OCI-LY7 (cell line): ENCODE data around the gene C1orf198. TPM values are rescaled to one million over a fixed set of nuclear protein-coding genes. Genes with fewer than 3 reads are reported as not detected.

Experiments
- BruUV-seq: library from RNA; stranded (reverse); fragments of 400-500 nt; replicated peaks from 2 replicates; lab custom pipeline; 2021; lab: Mats Ljungman, UMichigan
- CTCF ChIA-PET: fragments of 300-600 bp; sonication (Branson Sonifier 250); formaldehyde crosslinking; loops from one replicate; lab custom pipeline; 2022; ENCODE audit warnings: antibody characterized with exemption; ENCODE audit not compliant: unreplicated experiment; lab: Charles Lee
- POLR2A ChIA-PET: fragments of 300-600 bp; sonication (Branson Sonifier 250); formaldehyde crosslinking; loops from one replicate; lab custom pipeline; 2022; ENCODE audit warnings: antibody characterized with exemption; lab: Charles Lee
- DNase-seq: peaks from one replicate; pipeline ENCODE4 v3.0.0-alpha.2; 2015; ENCODE audit warnings: low spot score
- H2AFZ ChIP-seq: fragments of 200-600 bp; sonication (generic), shearing (Covaris generic); 2 replicates; pipeline ENCODE4 v1.6.1; 2014; ENCODE audit warnings: mild to moderate bottlenecking, antibody characterized with exemption, low read length, moderate library complexity
- H3K27ac ChIP-seq: fragments of 200-600 bp; sonication (generic); 2 replicates; pipeline ENCODE4 v1.5.1; 2014; ENCODE audit warnings: mixed run types, low read depth, mild to moderate bottlenecking, moderate library complexity, low read length, inconsistent platforms; ENCODE audit not compliant: poor library complexity, severe bottlenecking
- H3K36me3 ChIP-seq: fragments of 200-600 bp; sonication (generic); 2 replicates; pipeline ENCODE4 v1.6.1; 2014; ENCODE audit warnings: mild to moderate bottlenecking, antibody characterized with exemption, low read length, moderate library complexity, mixed read lengths; ENCODE audit not compliant: insufficient read depth
- H3K4me1 ChIP-seq: fragments of 200-600 bp; sonication (generic); 2 replicates; pipeline ENCODE4 v1.5.1; 2014; ENCODE audit warnings: mild to moderate bottlenecking, low read length; ENCODE audit not compliant: insufficient read depth, poor library complexity, severe bottlenecking
- H3K4me2 ChIP-seq: fragments of 200-600 bp; sonication (generic); 2 replicates; pipeline ENCODE4 v1.6.1; 2014; ENCODE audit warnings: mild to moderate bottlenecking, low read length
- H3K4me3 ChIP-seq: fragments of 200-600 bp; sonication (generic); 2 replicates; pipeline ENCODE4 v1.5.1; 2014; ENCODE audit warnings: mild to moderate bottlenecking, low read depth, low read length; ENCODE audit not compliant: poor library complexity, severe bottlenecking
- H3K79me2 ChIP-seq: fragments of 200-600 bp; sonication (generic); 2 replicates; pipeline ENCODE4 v1.6.1; 2016; ENCODE audit warnings: low read depth, mild to moderate bottlenecking, low read length, moderate library complexity, mixed read lengths; ENCODE audit not compliant: insufficient read depth
- H3K9me2 ChIP-seq: fragments of 200-600 bp; sonication (generic); 2 replicates; pipeline ENCODE4 v1.6.1; 2016; ENCODE audit warnings: mild to moderate bottlenecking, low read length, mixed read lengths; ENCODE audit not compliant: insufficient read depth
- H3K9me3 ChIP-seq: fragments of 200-600 bp; sonication (generic); 2 replicates; pipeline ENCODE4 v1.6.1; 2014; ENCODE audit warnings: mild to moderate bottlenecking, mixed run types, low read length, mixed read lengths
- H4K20me1 ChIP-seq: fragments of 200-600 bp; sonication (generic); 2 replicates; pipeline ENCODE4 v1.6.1; 2014; ENCODE audit warnings: mild to moderate bottlenecking, antibody characterized with exemption, low read length, moderate library complexity, mixed read lengths; ENCODE audit not compliant: insufficient read depth
- CTCF ChIP-seq: fragments of 200-600 bp; sonication (generic); conservative IDR thresholded peaks from 2 replicates; pipeline ENCODE4 v1.5.1; 2014; ENCODE audit warnings: mild to moderate bottlenecking, antibody characterized with exemption, low read length, moderate library complexity, mixed read lengths
- EZH2phosphoT487 ChIP-seq: fragments of 200-600 bp; sonication (generic); IDR thresholded peaks from 2 replicates; pipeline ENCODE4 v1.6.1; 2018; ENCODE audit warnings: low read depth, borderline replicate concordance, mild to moderate bottlenecking, mixed run types, antibody characterized with exemption, low read length, moderate library complexity, mixed read lengths
- intact Hi-C: fragments of 100-400 bp; cut with micrococcal nuclease; formaldehyde crosslinking; loops from one replicate; pipeline ENCODE4 v1.10.0; 2022; ENCODE audit not compliant: unreplicated experiment
- total RNA-seq, 2 experiments: library from RNA; depleted of rRNA in 1 of 2; stranded (reverse); fragments of >200 nt in 1 of 2; shearing (Covaris generic) in 1 of 2; gene quantifications; 2 replicates each; pipeline ENCODE4 v1.2.3, GENCODE V29; 2014 to 2022

C1orf198 gene
- total RNA-seq, 2 experiments from 2014 or later: 5.7 to 6.5 TPM

- no peak overlapping the region for H3K4me3 ChIP-seq
- no peak for DNase-seq
- H3K79me2 ChIP-seq: no peaks in the 10 kb centered on the region
- peaks cover 13% of the 10 kb centered on the region for H3K4me1 ChIP-seq
- BruUV-seq: no TSS peak
- no peak overlapping the region for H2AFZ ChIP-seq
- H3K9me3 ChIP-seq: no peaks in the 10 kb centered on the region
- H3K36me3 ChIP-seq: no peaks in the 10 kb centered on the region
- H3K9me2 ChIP-seq: no peaks in the 10 kb centered on the region
- intact Hi-C loops: no loop called here
- TF ChIP-seq CTCF (no peak), EZH2phosphoT487 (no peak)
- no peak overlapping the region for H3K27ac ChIP-seq
- POLR2A ChIA-PET: interaction anchor here (0.6 kb wide), 1 partner anchor 311 kb away, joined by 3 read pairs; no protein-coding TSS in a partner anchor
- H3K4me2 ChIP-seq: no peak overlapping the region
- H4K20me1 ChIP-seq: no peaks in the 10 kb centered on the region
- CTCF ChIA-PET: no interaction called here
Observed at GRCh38 chr1:230861970-230862595, 6.2 kb downstream of the C1orf198 start.

GRCh38 chr1:230861489-230861888, 6.8 kb downstream of the C1orf198 start:
- intact Hi-C loops: no loop called here
- Histone ChIP-seq H4K20me1 (no peaks in the 10 kb centered on the region), H3K79me2 (no peaks in the 10 kb centered on the region), H3K27ac (no peak overlapping the region), H3K9me2 (no peaks in the 10 kb centered on the region), H3K9me3 (no peaks in the 10 kb centered on the region), H2AFZ (no peak overlapping the region), H3K36me3 (no peaks in the 10 kb centered on the region), H3K4me1 (peaks cover 12% of the 10 kb centered on the region), H3K4me3 (no peak overlapping the region), H3K4me2 (no peak overlapping the region)
- no TSS peak for BruUV-seq
- no peak for TF ChIP-seq EZH2phosphoT487
- TF ChIP-seq CTCF: 0 out of 2 replicates have a peak, but pooled peaks have one; percentile 18
- POLR2A ChIA-PET: interaction anchor here (0.6 kb wide), 1 partner anchor 311 kb away, joined by 3 read pairs; no protein-coding TSS in a partner anchor
- CTCF ChIA-PET: no interaction called here
- no peak for DNase-seq

GRCh38 chr1:230860617-230861384, 7.5 kb downstream of the C1orf198 start:
- Histone ChIP-seq H3K9me2 (no peaks in the 10 kb centered on the region), H3K36me3 (no peaks in the 10 kb centered on the region), H3K79me2 (no peaks in the 10 kb centered on the region), H4K20me1 (no peaks in the 10 kb centered on the region), H3K9me3 (no peaks in the 10 kb centered on the region), H3K27ac (no peak overlapping the region), H3K4me2 (no peak overlapping the region), H3K4me1 (peaks cover 12% of the 10 kb centered on the region), H2AFZ (no peak overlapping the region), H3K4me3 (no peak overlapping the region)
- TF ChIP-seq EZH2phosphoT487 (no peak), CTCF (0 out of 2 replicates have a peak, but pooled peaks have one; percentile 10)
- BruUV-seq: no TSS peak
- intact Hi-C loops: no loop called here
- ChIA-PET POLR2A (no interaction called here), CTCF (no interaction called here)
- DNase-seq: no peak
